HFF-Myc (cell line): ENCODE results near the gene GLCE.

Source experiments
- DNase-seq: peaks from one replicate; pipeline ENCODE4 v3.0.0-alpha.2; 2011; ENCODE audit warnings: low read depth; ENCODE audit errors: extremely low read depth
- H3K4me3 ChIP-seq: replicated peaks from 2 replicates; pipeline ENCODE4 v1.5.1; 2011; ENCODE audit warnings: low read depth, mild to moderate bottlenecking, control low read depth, low read length
- CTCF ChIP-seq: IDR thresholded peaks from 2 replicates; pipeline ENCODE4 v1.5.1; 2012; ENCODE audit warnings: mild to moderate bottlenecking, low read depth, low read length, control low read depth; ENCODE audit errors: missing control alignments

Gene GLCE

GRCh38 chr15:69292826-69293420 is 132.5 kb downstream of the GLCE start:
- DNase-seq: no peak
- no peak overlapping the region for H3K4me3 ChIP-seq
- TF ChIP-seq CTCF: no peak

DNA sequence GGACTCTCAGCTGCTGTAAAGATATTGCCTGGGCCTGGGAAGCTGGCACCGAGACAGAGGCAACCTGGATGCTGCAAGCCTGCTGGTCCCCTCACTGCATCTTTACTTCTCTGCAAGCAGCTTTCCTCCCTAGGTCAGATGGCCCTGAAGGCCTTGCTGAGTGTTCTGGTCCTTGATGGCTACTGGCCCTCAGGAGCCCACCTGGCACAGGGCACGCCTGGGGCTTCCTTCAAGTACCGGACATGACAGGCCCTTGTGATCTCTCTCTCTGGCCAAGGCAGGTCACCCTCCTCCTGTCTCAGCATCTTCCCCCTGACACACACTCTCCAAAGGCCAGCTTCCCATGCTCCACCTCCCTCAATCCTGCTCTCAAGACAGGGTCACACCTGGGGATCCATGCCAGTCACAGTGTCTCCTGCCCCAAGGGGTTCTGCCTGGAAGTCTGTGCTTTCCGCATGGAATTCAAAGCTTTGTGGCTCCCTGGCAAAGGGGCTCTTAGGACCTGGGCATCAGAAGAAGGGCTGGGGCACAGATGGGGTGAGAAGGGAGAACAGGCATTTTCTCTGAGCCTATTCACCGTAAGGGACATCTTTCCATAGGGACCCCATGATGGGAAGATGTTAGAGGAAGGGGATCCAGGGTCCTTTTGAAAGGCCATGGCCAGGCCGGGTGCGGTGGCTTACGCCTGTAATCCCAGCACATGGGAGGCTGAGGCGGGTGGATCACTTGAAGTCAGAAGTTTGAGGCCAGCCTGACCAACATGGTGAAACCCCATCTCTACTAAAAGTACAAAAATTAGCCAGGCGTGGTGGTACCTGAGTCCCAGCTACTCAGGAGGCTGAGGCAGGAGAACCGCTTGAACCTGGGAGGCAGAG is 133.5 kb downstream of the GLCE start:
- TF ChIP-seq CTCF: no peak
- DNase-seq: no peak
- H3K4me3 ChIP-seq: no peak overlapping the region

GRCh38 chr15:69296606-69297005 is 136.2 kb downstream of the GLCE start:
- H3K4me3 ChIP-seq: no peak overlapping the region
- TF ChIP-seq CTCF: no peak
- no peak for DNase-seq

- no peak for DNase-seq
- no peak for TF ChIP-seq CTCF
- no peak overlapping the region for H3K4me3 ChIP-seq
Observed at GRCh38 chr15:69297642-69298353, 137.4 kb downstream of the GLCE start.

- peak overlapping the region; percentile 53 for H3K4me3 ChIP-seq
- DNase-seq: no peak
- TF ChIP-seq CTCF: no peak
Observed at GRCh38 chr15:69298354-69298696, 137.9 kb downstream of the GLCE start.

DNA sequence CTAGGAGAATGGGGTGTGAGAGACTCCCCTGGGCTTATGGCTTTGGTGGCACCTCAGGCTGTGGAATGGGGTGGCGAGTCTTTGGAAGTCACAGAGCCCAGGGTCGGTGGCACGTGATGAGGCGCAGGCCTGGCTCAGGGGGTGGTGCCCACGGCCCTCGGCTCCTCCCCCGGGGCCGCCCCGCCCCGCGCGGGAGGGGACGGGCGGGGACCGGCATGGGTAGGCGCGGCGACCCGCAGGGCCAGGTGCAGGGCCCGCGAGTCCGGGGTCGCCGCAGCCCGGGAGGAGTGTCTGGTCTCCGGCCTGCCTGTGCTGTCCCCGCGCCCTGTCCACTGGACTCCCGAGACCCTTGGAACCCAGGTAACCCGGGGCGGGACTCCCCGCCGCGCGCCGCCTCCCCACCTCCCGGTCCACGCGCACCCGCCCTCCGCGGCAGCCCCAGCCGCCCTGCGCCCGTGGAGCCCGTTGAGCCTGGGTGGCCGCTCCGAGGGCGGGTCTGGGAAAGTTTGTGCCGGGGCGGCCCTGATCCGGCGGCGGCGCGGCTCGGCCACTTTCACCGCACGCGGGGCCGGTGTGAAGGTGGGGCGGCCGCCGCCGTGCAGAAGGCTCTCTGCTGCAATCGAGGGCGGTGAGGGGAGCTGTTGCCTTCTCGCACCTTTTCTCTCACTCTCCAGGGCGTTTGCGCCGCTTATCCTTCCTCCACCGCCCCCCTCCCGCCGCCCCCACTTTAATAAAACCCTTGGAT is 138.4 kb downstream of the GLCE start, which contains the start of gene PAQR5:
TSS of gene PAQR5 (plus strand) at position 216 of the 745 bp plus-strand sequence. CDS start 61,169 bp downstream, outside the sequence.
- peak within 1 kb of the TSS; percentile 53 for H3K4me3 ChIP-seq
- no peak for DNase-seq
- TF ChIP-seq CTCF: no peak
